Measurements from ENCODE around the gene MNX1.

MNX1 gene

GRCh38 chr7:157014635-157015555 is 4.4 kb upstream of the MNX1 start:
- DNase-seq (ENCODE audit: low read depth in 2 of 2) = no peak

DNA sequence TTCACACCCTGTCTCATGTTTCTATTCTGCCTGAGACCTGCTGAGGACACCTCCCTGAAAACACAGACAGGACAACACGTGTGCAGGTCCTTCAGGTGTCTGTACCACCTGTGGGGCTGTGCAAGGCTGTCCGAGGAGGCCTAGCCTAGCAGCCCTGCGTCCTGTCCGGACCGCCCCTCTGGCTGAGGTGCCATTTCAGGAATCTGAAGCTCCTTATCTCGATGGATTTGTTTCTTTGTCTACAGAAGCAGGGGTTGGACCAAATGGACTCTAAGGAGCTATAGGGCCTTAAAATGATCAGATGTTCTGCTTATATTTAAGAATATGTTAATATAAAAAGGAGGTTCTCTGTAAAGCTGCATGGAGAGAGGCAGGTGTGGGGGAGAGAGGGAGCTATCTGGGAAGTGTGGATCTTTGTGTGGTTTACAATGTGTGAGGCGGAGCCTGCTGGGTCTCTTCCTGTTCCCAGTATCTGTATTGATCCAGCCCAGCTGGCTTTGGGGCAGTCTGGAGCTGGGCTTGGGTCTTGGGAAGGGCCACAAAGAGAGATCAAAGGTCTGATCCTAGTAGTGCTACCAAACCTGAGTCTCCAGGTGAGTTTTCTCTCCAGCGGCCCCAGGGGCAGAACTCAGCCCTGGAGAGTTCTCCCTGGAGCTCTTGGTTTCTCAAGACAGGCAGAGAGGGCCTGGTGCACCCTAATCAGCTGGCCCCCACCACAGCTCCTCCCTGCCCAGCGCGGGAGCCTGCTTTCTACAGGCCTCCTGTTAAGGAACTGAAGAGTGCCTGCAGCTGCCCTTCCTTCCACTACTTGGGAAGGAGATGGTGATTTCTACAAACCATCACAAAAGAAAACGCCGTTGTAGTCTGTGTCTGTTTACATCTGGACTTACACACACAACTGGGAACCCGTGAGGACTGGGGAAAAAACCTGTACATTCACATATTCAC is 3.4 kb upstream of the MNX1 start:
- no peak for DNase-seq (ENCODE audit: low read depth in 2 of 2)

DNA sequence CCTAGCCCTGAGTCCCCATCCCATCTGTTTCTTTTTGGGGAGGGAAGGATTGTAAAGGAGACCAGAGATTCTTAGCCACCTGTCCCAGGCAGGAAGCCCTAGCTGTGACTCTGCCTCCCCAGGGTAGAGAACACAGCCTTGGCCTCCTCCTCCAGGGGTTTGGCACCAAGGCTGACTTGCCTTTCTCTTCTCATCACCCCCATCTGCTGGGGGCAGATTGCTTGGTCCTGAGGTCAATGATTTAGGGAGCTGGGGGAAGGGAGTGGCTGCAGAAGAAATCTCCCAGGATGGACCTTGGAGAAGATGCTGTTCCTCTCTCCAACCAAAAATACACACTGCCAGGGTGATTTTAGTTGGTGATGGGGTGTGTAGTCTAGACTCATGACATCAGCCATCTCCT is 2.6 kb upstream of the MNX1 start:
- no peak for DNase-seq (ENCODE audit: low read depth in 2 of 2)

DNA sequence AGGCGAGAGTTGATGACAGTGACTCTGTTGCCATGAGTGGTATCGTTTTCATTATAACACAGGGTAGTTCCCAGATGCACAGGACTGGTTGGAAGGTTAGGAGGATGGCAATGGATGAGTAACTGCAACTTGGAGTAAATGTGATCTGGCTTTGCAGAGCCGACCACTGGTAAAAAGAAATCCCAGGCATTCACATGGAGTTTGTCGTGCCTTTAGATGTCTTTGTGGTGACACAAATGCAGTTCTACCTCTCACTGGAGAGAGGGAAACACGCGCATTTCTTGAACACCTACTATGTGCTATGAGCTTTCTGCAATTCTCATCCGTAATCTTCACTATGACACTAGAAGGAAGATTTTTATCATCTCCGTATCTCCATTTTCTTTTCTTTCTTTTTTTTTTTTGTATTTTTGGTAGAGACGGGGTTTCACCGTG is 1.7 kb upstream of the MNX1 start:
- no peak for DNase-seq (ENCODE audit: low read depth in 2 of 2)

GRCh38 chr7:157011333-157012112 is 1.1 kb upstream of the MNX1 start:
- DNase-seq (ENCODE audit: low read depth in 2 of 2) = no peak

DNA sequence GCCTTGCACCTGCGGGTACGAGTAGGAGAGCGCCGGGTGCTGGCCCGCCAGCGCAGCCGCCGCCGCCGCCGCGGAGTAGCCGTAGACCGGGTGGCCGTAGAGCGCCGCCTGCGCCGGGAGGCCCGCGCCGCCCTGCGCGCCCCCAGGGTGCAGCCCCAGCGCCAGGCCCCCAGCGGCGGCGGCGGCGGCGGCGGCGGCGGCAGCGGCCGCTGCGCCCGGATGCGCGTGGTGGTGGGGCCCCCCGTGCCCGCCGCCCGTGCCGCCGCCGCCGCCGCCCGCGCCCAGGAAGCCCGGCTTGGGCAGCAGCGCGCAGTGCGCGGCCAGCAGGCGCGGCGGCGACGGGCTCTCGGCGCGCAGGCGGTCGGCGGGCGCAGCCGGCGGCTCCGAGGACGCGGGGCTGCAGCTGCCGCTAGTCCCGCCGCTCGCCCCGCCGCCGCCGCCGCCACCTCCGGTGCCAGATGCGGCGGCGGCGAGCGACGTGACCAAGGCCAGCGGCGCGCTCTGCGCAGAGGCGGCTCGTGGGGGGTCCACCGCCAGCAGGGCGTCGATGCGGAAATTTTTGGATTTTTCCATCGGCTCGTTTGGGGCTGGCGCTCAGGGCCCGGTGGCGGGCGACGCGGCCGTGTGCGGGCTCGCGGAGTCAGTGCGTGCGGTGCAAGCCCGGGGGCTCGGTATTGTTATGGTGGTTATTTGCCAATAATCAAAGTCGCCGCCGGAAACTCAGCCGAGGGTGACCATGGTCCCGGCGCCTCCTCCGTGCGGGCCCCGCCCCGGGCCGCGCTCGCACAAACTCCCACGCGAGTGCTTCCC is 480 bp downstream of the MNX1 start:
- no peak for DNase-seq (ENCODE audit: low read depth in 2 of 2)

DNA sequence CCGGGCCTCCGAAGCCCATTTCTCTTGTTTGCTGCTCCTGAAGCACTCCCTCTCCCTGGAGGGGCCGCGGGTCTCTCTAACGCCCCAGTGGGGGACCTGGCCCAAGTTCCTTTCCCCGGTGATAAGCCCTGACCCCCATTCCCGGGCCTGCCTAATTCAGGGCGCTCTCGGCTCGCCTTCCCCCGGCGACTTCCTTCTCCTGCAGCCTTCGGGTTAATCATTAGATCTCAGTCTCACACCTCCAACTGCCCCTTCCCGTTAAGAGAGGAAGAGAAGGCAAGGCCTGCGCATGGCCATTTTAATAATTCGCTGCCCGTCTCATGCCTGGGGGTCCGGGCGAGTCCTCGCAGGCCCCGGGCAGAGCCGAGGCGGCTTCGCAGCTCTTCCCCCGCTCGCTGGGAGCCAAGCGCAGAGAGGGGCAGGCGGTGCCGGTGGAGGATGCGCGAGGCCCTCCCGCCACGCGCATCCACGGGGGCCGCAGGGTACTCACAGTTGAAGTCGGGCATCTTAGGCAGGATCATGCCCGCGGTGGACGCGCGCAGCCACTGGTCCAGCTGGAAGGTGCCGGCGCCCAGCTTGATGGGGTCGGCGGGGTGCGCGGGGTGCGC is 1.2 kb downstream of the MNX1 start:
- DNase-seq (ENCODE audit: low read depth in 2 of 2) = no peak

DNA sequence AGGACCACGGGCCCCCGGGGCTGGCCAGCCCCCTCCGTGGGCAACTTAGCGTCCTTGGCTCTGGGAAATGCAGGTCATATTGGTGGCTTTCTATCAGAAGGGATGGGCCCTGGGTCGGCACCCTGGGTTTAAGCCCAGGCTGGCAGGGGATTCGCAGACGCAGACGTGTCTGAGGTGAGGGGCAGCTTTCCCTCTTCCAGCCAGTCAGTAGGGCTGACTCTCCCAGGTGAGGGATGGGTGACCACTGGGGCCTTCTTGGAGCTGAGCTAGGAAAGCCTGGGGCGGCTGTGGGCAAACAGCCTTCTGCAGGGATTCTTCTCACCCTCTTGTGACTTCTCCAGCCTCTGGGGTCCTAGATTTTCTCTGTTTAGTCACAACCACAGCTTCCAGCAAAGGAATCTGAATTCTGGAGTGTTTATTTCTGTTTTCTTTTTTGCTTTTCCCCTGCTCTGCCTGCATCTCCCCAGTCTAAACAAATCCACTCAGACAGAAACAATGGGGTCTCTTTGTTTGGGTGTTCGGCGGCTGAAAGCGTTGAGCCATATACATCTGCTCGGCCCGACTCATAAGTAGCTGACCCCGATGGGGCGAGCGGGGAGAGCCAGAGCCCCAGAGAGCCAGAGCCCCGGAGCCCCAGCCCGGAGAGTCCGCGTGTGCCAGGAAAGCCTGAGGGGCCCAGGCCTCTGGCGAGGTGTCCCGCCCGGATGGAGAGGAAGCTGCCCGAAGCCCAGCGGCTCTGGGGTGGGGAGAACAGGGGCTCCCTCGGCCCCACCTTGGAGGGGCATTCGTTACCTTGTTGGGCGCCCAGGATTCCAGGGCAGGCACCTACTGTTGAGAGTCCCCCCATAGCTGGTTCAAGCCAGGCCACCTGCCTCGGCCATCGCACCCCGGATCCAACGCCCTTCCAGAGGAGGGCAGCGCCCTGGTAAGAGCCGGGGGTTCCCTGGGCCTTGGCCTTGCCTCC is 2.0 kb downstream of the MNX1 start:
- DNase-seq (ENCODE audit: low read depth in 2 of 2) = no peak

- no peak for DNase-seq (ENCODE audit: low read depth in 2 of 2)
Observed at GRCh38 chr7:157007470-157008066, 2.9 kb downstream of the MNX1 start.

DNA sequence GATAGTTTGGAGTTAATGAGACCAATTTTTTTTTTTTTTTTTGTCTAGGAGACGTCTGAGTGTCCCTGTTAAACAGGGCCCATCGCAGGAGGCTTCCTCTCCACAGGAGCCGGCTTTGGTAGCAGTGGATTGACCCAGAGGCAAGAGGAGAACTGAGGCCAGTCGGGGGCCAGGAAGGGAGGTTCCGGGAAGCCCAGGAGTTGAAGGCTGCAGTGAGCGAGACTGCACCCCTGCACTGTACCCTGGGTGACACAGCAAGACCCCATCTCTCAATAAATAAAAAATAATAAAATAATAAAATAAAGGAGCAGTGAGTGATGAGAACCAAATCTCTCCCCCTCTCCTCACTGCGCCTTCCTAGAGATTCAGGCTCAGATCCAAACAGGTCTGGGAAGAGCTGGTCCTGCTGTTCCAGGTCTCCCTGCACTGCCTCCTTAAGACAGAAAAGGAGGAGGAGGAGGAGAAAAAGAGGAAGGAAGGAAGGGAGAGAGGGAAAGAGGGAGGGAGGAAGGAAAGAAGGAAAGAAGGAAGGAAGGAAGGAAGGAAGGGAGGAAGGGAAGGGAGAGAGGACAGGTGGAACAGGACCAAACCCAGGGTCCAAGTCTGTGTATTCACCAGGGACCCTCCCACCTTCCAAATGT is 3.5 kb downstream of the MNX1 start:
- no peak for DNase-seq (ENCODE audit: low read depth in 2 of 2)

- DNase-seq (ENCODE audit: low read depth in 2 of 2) = no peak
Observed at GRCh38 chr7:157006205-157006747, 4.2 kb downstream of the MNX1 start.

GRCh38 chr7:157005456-157006204 is 4.8 kb downstream of the MNX1 start:
- no peak for DNase-seq (ENCODE audit: low read depth in 2 of 2)

GRCh38 chr7:157004521-157005455 is 5.7 kb downstream of the MNX1 start:
- DNase-seq (ENCODE audit: low read depth in 2 of 2) = no peak

GRCh38 chr7:157003756-157004520 is 6.5 kb downstream of the MNX1 start:
- no peak for DNase-seq (ENCODE audit: low read depth in 2 of 2)

- DNase-seq (ENCODE audit: low read depth in 2 of 2) = no peak
Observed at GRCh38 chr7:157003445-157003755, 7.1 kb downstream of the MNX1 start.

Measured in stimulated activated CD4-positive, alpha-beta T cell treated with anti-CD3 and anti-CD28 coated beads, Interleukin-12 subunit alpha, Interleukin-12 subunit beta, amount 100 ng/mL, for 24 hours (primary cell).